ENCODE data around the gene C10orf67. TPM values are rescaled to one million over a fixed set of nuclear protein-coding genes. Genes with fewer than 3 reads are reported as not detected.
"Not testable (repeated sequence)": the region's sequence is repeated elsewhere in the genome, so short reads cannot be mapped to it uniquely, and the experiment has no call there.

Gene C10orf67
- total RNA-seq, 1 experiment from 2014 or later, result 0.45 TPM

GRCh38 chr10:23351926-23352519 lies 7.4 kb upstream of the C10orf67 start:
- no peaks in the 10 kb centered on the region for H3K27me3 Mint-ChIP-seq (ENCODE audit: unreplicated experiment)
- peaks cover 10% of the 10 kb centered on the region for H3K4me1 Mint-ChIP-seq (ENCODE audit: low read depth, unreplicated experiment)
- no peak overlapping the region for H3K27ac Mint-ChIP-seq (ENCODE audit: unreplicated experiment)
- no peaks in the 10 kb centered on the region for H3K9me3 Mint-ChIP-seq (ENCODE audit: low read depth, unreplicated experiment)
- intact Hi-C loops (cut with micrococcal nuclease; ENCODE audit: unreplicated experiment), result no loop called here
- no peak overlapping the region for H3K4me3 Mint-ChIP-seq (ENCODE audit: low read depth, unreplicated experiment)
- no peaks in the 10 kb centered on the region for H3K36me3 Mint-ChIP-seq (ENCODE audit: insufficient read depth, unreplicated experiment)
- BruUV-seq (replicated peaks), result no TSS peak
- CTCF ChIA-PET, result no interaction called here
- no peak for DNase-seq
- no peak for TF ChIP-seq CTCF (IDR thresholded peaks at IDR 0.05; ENCODE audit: unreplicated experiment)

- H3K4me3 Mint-ChIP-seq (ENCODE audit: low read depth, unreplicated experiment); intact Hi-C loops (cut with micrococcal nuclease; ENCODE audit: unreplicated experiment); H3K9me3 Mint-ChIP-seq (ENCODE audit: low read depth, unreplicated experiment); CTCF ChIA-PET; H3K27me3 Mint-ChIP-seq (ENCODE audit: unreplicated experiment); H3K27ac Mint-ChIP-seq (ENCODE audit: unreplicated experiment); DNase-seq; BruUV-seq (replicated peaks); H3K36me3 Mint-ChIP-seq (ENCODE audit: insufficient read depth, unreplicated experiment): not testable (repeated sequence)
- H3K4me1 Mint-ChIP-seq (ENCODE audit: low read depth, unreplicated experiment), result peaks cover 10% of the 10 kb centered on the region
Measured at GRCh38 chr10:23350706-23351105, 6.1 kb upstream of the C10orf67 start.

- peaks cover 9% of the 10 kb centered on the region for H3K36me3 Mint-ChIP-seq (ENCODE audit: insufficient read depth, unreplicated experiment)
- no peak for TF ChIP-seq CTCF (IDR thresholded peaks at IDR 0.05; ENCODE audit: unreplicated experiment)
- no peaks in the 10 kb centered on the region for H3K27me3 Mint-ChIP-seq (ENCODE audit: unreplicated experiment)
- no peak overlapping the region for H3K4me3 Mint-ChIP-seq (ENCODE audit: low read depth, unreplicated experiment)
- peaks cover 19% of the 10 kb centered on the region for H3K4me1 Mint-ChIP-seq (ENCODE audit: low read depth, unreplicated experiment)
- BruUV-seq (replicated peaks), result no TSS peak
- intact Hi-C loops (cut with micrococcal nuclease; ENCODE audit: unreplicated experiment), result no loop called here
- no peaks in the 10 kb centered on the region for H3K9me3 Mint-ChIP-seq (ENCODE audit: low read depth, unreplicated experiment)
- H3K27ac Mint-ChIP-seq (ENCODE audit: unreplicated experiment), result no peak overlapping the region
- CTCF ChIA-PET, result interaction anchor here (0.5 to 0.9 kb wide), 3 partner anchors 30 to 621 kb away, joined by 3 to 4 read pairs (median 3); no protein-coding TSS in a partner anchor
- peak; percentile 49 for DNase-seq
Measured at GRCh38 chr10:23345861-23346260, 1.3 kb upstream of the C10orf67 start.

- peaks cover 28% of the 10 kb centered on the region for H3K4me1 Mint-ChIP-seq (ENCODE audit: low read depth, unreplicated experiment)
- TF ChIP-seq CTCF (IDR thresholded peaks at IDR 0.05; ENCODE audit: unreplicated experiment), result no peak
- TSS peak; percentile 58 for BruUV-seq (replicated peaks)
- intact Hi-C loops (cut with micrococcal nuclease; ENCODE audit: unreplicated experiment), result no loop called here
- peaks cover 9% of the 10 kb centered on the region for H3K36me3 Mint-ChIP-seq (ENCODE audit: insufficient read depth, unreplicated experiment)
- H3K4me3 Mint-ChIP-seq (ENCODE audit: low read depth, unreplicated experiment), result peak overlapping the region; percentile 90
- DNase-seq, result peak; percentile 81
- no peaks in the 10 kb centered on the region for H3K27me3 Mint-ChIP-seq (ENCODE audit: unreplicated experiment)
- no peaks in the 10 kb centered on the region for H3K9me3 Mint-ChIP-seq (ENCODE audit: low read depth, unreplicated experiment)
- peak overlapping the region; percentile 90 for H3K27ac Mint-ChIP-seq (ENCODE audit: unreplicated experiment)
- CTCF ChIA-PET, result no interaction called here
Measured at GRCh38 chr10:23343591-23344240, 881 bp downstream of the C10orf67 start.

All from Calu3 (cell line).